ENCODE results near the gene KHK. TPM values are rescaled to one million over a fixed set of nuclear protein-coding genes. Genes with fewer than 3 reads are reported as not detected.

Gene KHK
- total and polyA plus RNA-seq, 2 donors = 1.7 to 6.8 TPM

DNA sequence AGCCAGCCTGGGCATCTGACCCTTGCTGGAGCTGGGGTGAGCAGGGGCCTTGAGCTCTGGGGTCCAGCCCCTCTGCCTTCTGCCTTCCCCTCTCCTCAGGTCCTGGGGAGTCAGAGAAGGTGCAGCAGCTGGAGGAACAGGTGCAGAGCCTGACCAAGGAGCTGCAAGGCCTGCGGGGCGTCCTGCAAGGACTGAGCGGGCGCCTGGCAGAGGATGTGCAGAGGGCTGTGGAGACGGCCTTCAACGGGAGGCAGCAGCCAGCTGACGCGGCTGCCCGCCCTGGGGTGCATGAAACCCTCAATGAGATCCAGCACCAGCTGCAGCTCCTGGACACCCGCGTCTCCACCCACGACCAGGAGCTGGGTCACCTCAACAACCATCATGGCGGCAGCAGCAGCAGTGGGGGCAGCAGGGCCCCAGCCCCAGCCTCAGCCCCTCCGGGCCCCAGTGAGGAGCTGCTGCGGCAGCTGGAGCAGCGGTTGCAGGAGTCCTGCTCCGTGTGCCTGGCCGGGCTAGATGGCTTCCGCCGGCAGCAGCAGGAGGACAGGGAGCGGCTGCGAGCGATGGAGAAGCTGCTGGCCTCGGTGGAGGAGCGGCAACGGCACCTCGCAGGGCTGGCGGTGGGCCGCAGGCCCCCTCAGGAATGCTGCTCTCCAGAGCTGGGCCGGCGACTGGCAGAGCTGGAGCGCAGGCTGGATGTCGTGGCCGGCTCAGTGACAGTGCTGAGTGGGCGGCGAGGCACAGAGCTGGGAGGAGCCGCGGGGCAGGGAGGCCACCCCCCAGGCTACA lies 4.4 kb upstream of the KHK start:
- no peak for DNase-seq (ENCODE audit: extremely low spot score)
- 81% methylated on average over 38 of the region's 38 CpGs for WGBS

GRCh38 chr2:27082773-27083409 lies 3.7 kb upstream of the KHK start:
- Histone ChIP-seq H3K36me3 (ENCODE audit: insufficient read depth) (no peaks in the 10 kb centered on the region), H3K4me1 (ENCODE audit: insufficient read depth) (peaks cover 1% of the 10 kb centered on the region), H3K27ac (ENCODE audit: low read depth) (no peak overlapping the region), H3K4me3 (ENCODE audit: low read depth, low read length) (no peak overlapping the region)
- DNase-seq (ENCODE audit: extremely low spot score) = no peak
- WGBS = 79% methylated on average over 27 of the region's 27 CpGs

More for the DNA sequence above, 4.4 kb upstream of the KHK start:
- H3K36me3 ChIP-seq (ENCODE audit: insufficient read depth) = no peaks in the 10 kb centered on the region
- H3K4me3 ChIP-seq (ENCODE audit: low read depth, low read length) = no peak overlapping the region
- H3K4me1 ChIP-seq (ENCODE audit: insufficient read depth) = peaks cover 1% of the 10 kb centered on the region
- no peak overlapping the region for H3K27ac ChIP-seq (ENCODE audit: low read depth)

GRCh38 chr2:27083410-27084296 lies 2.9 kb upstream of the KHK start:
- no peaks in the 10 kb centered on the region for H3K36me3 ChIP-seq (ENCODE audit: insufficient read depth)
- no peak overlapping the region for H3K27ac ChIP-seq (ENCODE audit: low read depth)
- no peak overlapping the region for H3K4me3 ChIP-seq (ENCODE audit: low read depth, low read length)
- no peak for DNase-seq (ENCODE audit: extremely low spot score)
- 75% methylated on average over 20 of the region's 20 CpGs for WGBS
- peaks cover 1% of the 10 kb centered on the region for H3K4me1 ChIP-seq (ENCODE audit: insufficient read depth)

GRCh38 chr2:27084297-27085061 lies 2.1 kb upstream of the KHK start:
- Histone ChIP-seq H3K4me3 (ENCODE audit: low read depth, low read length) (no peak overlapping the region), H3K36me3 (ENCODE audit: insufficient read depth) (no peaks in the 10 kb centered on the region), H3K4me1 (ENCODE audit: insufficient read depth) (peaks cover 1% of the 10 kb centered on the region), H3K27ac (ENCODE audit: low read depth) (no peak overlapping the region)
- 77% methylated on average over 6 of the region's 6 CpGs for WGBS
- no peak for DNase-seq (ENCODE audit: extremely low spot score)

- Histone ChIP-seq H3K4me3 (ENCODE audit: low read depth, low read length) (peak overlapping the region; percentile 60), H3K27ac (ENCODE audit: low read depth) (no peak overlapping the region), H3K36me3 (ENCODE audit: insufficient read depth) (no peaks in the 10 kb centered on the region), H3K4me1 (ENCODE audit: insufficient read depth) (peaks cover 1% of the 10 kb centered on the region)
- DNase-seq (ENCODE audit: extremely low spot score) = no peak
- WGBS = 46% methylated on average over 10 of the region's 10 CpGs
Measured at GRCh38 chr2:27085062-27085672, 1.4 kb upstream of the KHK start.

DNA sequence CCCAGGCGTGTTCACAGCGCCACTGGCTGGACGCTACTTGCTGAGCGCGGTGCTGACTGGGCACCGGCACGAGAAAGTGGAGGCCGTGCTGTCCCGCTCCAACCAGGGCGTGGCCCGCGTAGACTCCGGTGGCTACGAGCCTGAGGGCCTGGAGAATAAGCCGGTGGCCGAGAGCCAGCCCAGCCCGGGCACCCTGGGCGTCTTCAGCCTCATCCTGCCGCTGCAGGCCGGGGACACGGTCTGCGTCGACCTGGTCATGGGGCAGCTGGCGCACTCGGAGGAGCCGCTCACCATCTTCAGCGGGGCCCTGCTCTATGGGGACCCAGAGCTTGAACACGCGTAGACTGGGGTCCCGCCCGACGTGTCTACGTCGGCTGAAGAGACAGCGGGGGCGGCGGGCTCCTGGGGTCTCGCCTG lies 891 bp upstream of the KHK start:
- Histone ChIP-seq H3K27ac (ENCODE audit: low read depth) (peak overlapping the region; percentile 79), H3K4me3 (ENCODE audit: low read depth, low read length) (peak overlapping the region; percentile 60), H3K36me3 (ENCODE audit: insufficient read depth) (no peaks in the 10 kb centered on the region), H3K4me1 (ENCODE audit: insufficient read depth) (peaks cover 1% of the 10 kb centered on the region)
- DNase-seq (ENCODE audit: extremely low spot score) = no peak
- WGBS = 1% methylated on average over 38 of the region's 38 CpGs

DNA sequence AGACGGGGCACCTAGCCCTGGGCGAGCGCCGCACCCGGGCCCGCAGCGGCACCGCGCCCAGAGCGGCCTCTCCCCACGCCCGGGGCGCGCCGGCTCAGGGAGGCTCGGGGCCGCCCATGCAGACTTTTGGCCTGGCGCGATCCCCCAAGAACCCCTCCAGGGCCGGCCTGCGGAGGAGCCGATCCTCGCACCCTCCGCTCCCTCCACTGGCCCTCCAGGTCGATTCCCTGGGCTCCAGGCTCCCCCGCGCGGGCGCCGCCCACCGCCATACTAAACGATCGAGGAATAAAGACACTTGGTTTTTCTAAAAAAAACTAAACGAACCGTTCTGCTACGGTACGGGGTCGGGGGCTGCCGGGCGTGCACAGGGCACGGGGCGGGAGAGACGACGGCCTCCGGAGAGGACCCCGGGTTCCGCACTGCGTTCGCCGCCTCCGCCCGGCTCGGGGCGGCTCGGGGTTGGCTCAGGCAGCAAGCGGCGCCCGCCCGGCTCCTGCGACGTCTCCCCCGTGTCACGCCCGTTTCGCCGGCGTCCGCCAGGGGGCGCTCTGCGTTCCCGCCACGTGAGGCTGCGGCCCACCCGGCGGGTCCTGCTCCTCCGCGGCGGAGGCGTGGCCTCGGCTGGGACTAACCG lies 365 bp upstream of the KHK start:
- Histone ChIP-seq H3K4me3 (ENCODE audit: low read depth, low read length) (peak overlapping the region; percentile 60), H3K4me1 (ENCODE audit: insufficient read depth) (peaks cover 1% of the 10 kb centered on the region), H3K36me3 (ENCODE audit: insufficient read depth) (no peaks in the 10 kb centered on the region), H3K27ac (ENCODE audit: low read depth) (peak overlapping the region; percentile 79)
- WGBS = under 1% methylated on average over 81 of the region's 81 CpGs
- peak; percentile 66 for DNase-seq (ENCODE audit: extremely low spot score)

DNA sequence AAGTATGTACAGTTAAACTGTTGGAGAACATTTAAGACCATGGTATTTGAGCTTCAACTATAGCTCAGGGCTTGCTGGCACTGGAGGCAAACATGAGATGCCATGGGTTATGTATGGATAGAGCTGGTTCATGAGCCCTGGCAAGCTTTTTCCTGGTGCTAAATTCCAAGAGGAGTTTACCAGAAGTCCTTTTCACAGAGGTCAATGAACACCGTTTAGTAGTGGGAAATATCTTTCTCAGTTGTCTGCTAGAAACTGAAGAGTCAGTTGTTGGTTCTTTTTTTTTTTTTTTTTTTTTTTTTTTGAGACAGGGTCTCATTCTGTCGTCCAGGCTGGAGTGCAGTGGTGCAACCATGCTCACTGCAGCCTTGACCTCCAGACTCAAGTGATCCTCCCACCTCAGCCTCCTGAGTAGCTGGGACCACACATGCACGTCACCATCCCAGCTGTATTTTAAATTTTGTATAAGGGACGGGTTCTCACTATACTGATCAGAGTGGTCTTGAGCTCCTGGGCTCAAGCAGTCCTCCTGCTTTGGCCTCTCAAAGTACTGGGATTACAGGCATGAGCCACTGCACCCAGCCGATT lies 1.3 kb downstream of the KHK start:
- H3K4me1 ChIP-seq (ENCODE audit: insufficient read depth) = peaks cover 1% of the 10 kb centered on the region
- DNase-seq (ENCODE audit: extremely low spot score) = no peak
- 91% methylated on average over 5 of the region's 5 CpGs for WGBS
- no peak overlapping the region for H3K4me3 ChIP-seq (ENCODE audit: low read depth, low read length)
- no peaks in the 10 kb centered on the region for H3K36me3 ChIP-seq (ENCODE audit: insufficient read depth)
- H3K27ac ChIP-seq (ENCODE audit: low read depth) = no peak overlapping the region

DNA sequence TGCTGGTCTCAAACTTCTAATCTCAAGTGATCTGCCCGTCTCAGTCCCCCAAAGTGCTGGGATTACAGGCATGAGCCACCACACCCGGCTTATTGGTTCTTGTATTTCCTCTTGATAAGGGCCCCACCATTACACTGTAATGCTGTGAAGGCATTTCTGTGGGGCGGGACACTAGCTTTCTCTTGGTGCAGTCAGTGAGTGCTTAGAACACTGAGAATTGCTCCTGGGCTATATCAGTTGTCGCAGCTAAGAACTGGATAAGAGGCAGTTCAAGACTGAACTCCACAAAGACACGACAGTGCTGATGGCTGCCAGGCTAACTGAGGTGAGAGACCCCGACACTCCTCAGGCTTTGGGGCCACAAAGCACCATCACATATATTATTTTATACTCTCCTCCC lies 2.1 kb downstream of the KHK start:
- 90% methylated on average over 6 of the region's 6 CpGs for WGBS
- Histone ChIP-seq H3K27ac (ENCODE audit: low read depth) (no peak overlapping the region), H3K4me3 (ENCODE audit: low read depth, low read length) (no peak overlapping the region), H3K4me1 (ENCODE audit: insufficient read depth) (peaks cover 1% of the 10 kb centered on the region), H3K36me3 (ENCODE audit: insufficient read depth) (no peaks in the 10 kb centered on the region)
- no peak for DNase-seq (ENCODE audit: extremely low spot score)

DNA sequence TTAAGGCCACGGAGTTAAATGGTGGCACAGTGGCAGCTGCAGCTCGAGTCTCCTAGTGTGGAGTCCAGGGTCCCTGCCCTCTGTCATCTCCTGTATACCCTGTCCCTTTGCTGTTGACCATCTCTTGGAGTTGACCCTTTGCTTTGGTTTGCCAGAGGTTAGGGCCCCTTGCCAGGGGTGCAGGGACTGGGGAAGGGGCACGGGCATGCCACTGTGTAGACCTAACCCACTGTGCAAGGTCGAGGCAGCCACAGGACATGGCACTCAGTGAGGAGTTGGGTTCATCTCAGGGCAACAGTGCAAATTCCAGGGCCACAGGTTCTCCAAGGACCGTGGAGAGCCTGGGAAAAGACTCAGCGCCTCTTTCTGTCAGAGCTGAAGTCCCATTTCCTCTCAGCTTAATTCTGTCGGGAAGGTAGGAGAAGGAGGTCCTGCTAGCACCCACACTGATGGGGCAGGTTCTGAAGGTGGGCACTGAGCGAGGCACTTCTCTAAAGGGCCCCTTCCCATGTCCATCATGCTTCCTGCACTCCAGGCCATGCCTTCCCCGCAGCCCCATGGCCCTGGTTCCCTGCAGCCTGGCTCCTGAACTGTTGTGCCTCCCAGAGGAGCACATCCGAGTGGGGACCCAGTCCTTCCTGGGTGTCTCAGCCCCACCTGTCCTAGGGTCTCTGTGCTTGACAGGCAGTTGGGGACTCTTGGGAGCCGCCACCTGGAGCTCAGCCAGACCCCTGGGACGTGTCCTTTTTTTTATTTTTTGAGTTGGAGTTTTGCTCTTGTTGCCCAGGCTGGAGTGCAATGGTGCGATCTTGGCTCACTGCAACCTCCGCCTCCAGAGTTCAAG lies 2.8 kb downstream of the KHK start:
- WGBS = 87% methylated on average over 14 of the region's 14 CpGs
- Histone ChIP-seq H3K36me3 (ENCODE audit: insufficient read depth) (no peaks in the 10 kb centered on the region), H3K27ac (ENCODE audit: low read depth) (no peak overlapping the region), H3K4me1 (ENCODE audit: insufficient read depth) (peaks cover 1% of the 10 kb centered on the region), H3K4me3 (ENCODE audit: low read depth, low read length) (no peak overlapping the region)
- DNase-seq (ENCODE audit: extremely low spot score) = no peak

DNA sequence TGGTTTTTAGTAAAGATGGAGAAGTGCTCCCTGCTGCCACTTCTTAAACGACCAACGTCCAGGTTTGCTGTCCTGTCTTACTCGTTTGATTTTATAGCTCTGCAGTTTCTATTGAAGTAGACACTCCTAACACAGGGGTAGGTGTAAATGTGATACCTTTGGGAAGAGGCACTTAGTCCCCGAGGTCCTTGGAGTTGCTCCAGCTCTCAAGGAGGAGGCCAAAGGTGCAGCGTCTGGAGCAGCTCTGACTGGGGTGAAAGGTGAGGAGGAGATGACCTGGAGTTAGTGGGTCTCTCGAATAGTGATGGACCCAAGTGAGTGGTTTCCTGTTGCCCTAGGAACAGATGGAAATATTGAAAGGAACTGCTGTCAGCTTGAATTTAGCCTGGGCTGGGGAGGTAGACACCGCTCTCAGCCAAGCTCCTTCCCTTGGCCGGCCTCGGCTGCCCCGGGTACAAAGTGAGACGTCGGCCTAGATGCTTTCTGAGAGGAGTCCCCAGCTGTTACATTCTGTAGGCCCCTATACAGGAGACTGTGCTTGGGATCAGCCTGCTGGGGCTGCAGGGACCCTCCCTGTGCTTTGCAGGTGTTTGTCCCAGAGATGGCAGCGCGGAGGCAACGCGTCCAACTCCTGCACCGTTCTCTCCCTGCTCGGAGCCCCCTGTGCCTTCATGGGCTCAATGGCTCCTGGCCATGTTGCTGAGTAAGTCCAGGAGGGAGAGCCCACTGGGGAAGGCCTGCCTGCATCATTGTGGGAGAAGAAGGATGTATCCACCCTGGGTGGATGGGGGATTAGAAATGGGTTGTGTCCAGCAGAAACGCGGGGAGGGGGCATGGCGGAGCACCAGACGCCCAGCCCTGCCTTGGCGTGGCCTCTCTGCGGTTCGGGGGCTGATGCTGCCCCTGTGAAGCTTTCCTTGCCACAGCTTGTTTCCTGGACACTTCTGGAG lies 5.4 kb downstream of the KHK start:
- DNase-seq (ENCODE audit: extremely low spot score) = no peak
- no peaks in the 10 kb centered on the region for H3K36me3 ChIP-seq (ENCODE audit: insufficient read depth)
- H3K4me1 ChIP-seq (ENCODE audit: insufficient read depth) = peaks cover 1% of the 10 kb centered on the region
- H3K27ac ChIP-seq (ENCODE audit: low read depth) = no peak overlapping the region
- H3K4me3 ChIP-seq (ENCODE audit: low read depth, low read length) = no peak overlapping the region
- 76% methylated on average over 25 of the region's 25 CpGs for WGBS
